ENCODE measurements around the gene UBE2I.
"Not testable (repeated sequence)": the region's sequence is repeated elsewhere in the genome, so short reads cannot be mapped to it uniquely, and the experiment has no call there.

The UBE2I gene

DNA sequence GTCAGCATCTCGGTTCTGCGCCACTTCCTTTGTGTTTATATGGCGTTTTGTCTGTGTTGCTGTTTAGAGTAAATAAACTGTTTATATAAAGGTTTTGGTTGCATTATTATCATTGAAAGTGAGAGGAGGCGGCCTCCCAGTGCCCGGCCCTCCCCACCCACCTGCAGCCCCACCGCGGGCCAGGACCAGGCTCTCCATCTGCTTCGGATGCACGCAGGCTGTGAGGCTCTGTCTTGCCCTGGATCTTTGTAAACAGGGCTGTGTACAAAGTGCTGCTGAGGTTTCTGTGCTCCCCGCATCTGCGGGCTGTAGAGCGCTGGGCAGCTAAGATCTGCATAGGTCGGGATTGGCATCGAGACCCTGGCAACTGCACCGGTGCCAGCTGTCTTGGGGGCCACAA, 15.8 kb downstream of the UBE2I start:
- Mint-ChIP-seq H3K4me3 (no peak overlapping the region), H3K27ac (no peak overlapping the region), H3K4me1 (no peaks in the 10 kb centered on the region), H3K27me3 (no peaks in the 10 kb centered on the region), H3K9me3 (no peaks in the 10 kb centered on the region), H3K36me3 (no peaks in the 10 kb centered on the region)

DNA sequence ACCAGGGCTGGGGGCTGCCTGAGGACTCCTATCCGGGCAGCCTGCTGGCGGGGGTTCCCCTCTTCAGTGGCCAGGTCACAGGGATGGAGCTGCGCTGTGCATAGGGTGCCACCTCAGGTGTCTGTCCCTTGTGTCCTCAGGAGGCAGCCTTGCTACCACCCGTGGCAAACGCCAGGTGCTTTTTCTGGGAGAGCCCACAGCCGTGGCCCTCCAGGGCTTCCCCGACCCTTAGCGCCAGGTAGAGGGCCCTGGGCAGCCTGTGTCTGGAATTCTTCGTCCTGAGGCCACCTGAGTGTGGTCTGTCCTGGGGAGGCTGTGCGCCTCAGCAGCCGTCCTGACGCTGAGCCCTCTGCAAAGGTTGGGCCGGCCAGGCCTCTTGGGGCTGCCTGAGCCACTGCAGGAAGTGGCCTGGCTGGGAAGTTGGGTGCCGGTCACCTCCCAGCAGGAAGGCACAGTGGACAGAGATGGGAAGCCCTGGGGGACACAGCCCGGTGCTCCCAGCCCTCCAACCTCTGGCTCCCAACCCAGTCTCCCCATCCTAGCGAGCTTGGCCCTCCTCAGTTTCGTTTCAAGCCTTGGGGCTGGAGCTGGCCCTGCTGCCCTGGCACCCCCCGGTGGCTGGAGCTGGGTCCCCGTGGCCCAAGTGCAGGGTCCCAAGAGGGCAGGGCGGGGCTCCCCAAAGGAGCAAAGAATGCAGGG, 16.4 kb downstream of the UBE2I start:
- Mint-ChIP-seq H3K4me1 (no peaks in the 10 kb centered on the region), H3K27me3 (no peaks in the 10 kb centered on the region), H3K36me3 (no peaks in the 10 kb centered on the region), H3K9me3 (no peaks in the 10 kb centered on the region), H3K27ac (no peak overlapping the region), H3K4me3 (no peak overlapping the region)

DNA sequence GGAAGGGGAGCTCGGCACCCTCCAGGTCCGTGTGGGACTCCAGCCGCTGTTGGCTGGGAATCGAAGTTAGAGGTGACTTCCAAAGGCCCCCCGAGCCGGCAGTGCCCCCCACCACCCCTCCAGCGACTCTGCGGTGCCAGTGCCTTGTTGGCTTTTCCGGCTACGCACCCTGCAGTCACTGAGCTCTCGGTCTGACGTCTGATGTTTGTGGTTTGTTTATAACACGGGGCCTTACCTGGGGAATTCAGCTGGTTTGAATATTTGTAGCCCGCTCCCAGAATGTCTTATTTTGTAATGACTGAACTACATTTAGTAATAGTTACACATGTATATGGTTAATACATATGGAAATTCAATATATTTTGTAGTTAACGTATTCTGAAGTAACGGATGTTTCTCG, 17.0 kb downstream of the UBE2I start:
- peaks cover 3% of the 10 kb centered on the region for H3K4me1 Mint-ChIP-seq
- no peak overlapping the region for H3K27ac Mint-ChIP-seq
- H3K4me3 Mint-ChIP-seq = no peak overlapping the region

DNA sequence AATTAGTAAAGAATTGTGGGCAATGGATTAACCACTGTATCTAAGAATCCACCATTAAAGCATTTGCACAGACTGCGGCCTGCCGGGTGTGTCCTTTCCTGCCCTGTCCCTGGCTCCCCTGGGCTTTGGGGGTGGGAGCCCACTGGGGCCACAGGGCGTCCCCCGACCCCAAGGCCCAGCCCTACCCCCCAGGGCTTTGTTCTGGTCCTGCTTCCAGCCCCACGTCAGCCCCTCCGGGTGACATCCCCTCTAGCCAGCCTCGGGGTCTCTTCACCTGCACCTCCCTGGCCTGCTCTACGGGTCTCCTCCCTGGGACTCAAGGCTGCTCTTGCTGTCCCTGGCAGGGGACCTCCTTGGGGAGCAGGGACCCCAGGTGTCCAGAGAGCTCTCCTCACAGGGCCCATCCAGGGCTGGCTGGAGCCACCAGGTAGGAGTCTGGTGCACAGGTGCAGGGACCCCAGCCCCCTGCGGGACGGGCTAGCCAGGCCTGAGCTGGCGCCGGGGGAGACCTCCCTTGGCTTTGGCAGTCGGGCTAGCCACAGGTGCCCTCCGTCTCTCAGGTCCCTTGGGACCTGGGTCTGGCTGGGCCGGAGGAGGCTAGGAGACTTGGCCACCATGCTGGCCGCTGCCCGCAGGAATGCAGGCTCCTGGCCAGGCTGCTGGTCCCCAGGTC, 17.6 kb downstream of the UBE2I start:
- H3K4me3 Mint-ChIP-seq = no peak overlapping the region
- H3K36me3 Mint-ChIP-seq = no peaks in the 10 kb centered on the region
- no peaks in the 10 kb centered on the region for H3K9me3 Mint-ChIP-seq
- H3K27me3 Mint-ChIP-seq = peaks cover 6% of the 10 kb centered on the region
- peaks cover 7% of the 10 kb centered on the region for H3K4me1 Mint-ChIP-seq
- H3K27ac Mint-ChIP-seq = no peak overlapping the region

More for the DNA sequence above, 17.0 kb downstream of the UBE2I start:
- peaks cover 2% of the 10 kb centered on the region for H3K27me3 Mint-ChIP-seq
- H3K9me3 Mint-ChIP-seq = no peaks in the 10 kb centered on the region
- no peaks in the 10 kb centered on the region for H3K36me3 Mint-ChIP-seq

DNA sequence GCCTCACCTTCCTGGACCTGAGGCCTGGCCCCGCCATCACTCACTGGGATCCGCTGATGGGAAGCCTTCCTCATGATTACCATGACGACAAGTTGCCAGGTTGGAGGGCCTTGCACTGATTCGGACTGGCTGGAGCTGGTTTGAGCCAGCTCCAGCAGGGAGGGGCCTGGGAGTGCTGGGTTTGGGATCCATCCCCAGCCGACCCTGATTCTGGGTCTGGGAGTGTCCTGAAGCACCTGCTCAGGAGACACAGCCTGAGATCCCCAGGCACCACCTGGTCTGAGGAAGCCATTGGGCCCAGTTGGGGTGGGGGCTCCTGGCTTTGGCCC, 18.1 kb downstream of the UBE2I start:
- Mint-ChIP-seq H3K9me3 (no peaks in the 10 kb centered on the region), H3K4me1 (peaks cover 10% of the 10 kb centered on the region), H3K27me3 (peaks cover 7% of the 10 kb centered on the region), H3K4me3 (no peak overlapping the region), H3K36me3 (no peaks in the 10 kb centered on the region), H3K27ac (no peak overlapping the region)

DNA sequence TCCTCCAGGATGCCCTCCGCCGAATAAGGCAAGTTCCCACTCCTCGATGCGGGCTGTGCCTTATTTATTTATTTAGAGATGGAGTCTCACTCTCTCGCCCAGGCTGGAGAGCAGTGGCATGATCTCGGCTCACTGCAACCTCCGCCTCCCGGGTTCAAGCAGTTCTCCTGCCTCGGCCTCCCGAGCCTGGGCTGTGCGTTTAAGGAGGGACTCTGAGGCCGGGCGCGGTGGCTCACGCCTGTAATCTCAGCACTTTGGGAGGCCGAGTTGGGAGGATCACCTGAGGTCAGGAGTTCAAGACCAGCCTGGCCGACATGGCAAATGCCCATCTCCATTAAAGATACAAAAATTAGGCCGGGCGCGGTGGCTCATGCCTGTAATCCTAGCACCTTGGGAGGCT, 18.7 kb downstream of the UBE2I start:
- not testable (repeated sequence) for H3K9me3 Mint-ChIP-seq, H3K36me3 Mint-ChIP-seq
- peaks cover 13% of the 10 kb centered on the region for H3K4me1 Mint-ChIP-seq

DNA sequence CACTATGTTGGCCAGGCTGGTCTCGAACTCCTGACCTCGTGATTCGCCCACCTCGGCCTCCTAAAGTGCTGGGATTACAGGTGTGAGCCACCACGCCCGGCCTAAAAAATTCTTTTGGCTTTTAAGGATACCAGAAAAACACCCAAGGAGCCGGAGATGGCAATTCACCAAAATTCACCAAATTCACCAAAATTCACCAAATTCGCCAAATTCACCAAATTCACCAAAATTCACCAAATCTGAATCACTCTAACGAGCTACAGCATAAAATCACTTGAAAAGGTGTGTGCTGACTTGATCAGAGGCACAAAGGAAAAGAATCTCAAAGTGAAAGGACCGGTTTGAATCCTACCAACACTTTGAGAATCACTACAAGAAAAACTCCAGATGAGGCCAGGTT, 19.5 kb downstream of the UBE2I start:
- H3K36me3 Mint-ChIP-seq, H3K4me3 Mint-ChIP-seq, H3K27me3 Mint-ChIP-seq, H3K27ac Mint-ChIP-seq, H3K9me3 Mint-ChIP-seq: not testable (repeated sequence)
- peaks cover 13% of the 10 kb centered on the region for H3K4me1 Mint-ChIP-seq

More for the DNA sequence above, 18.7 kb downstream of the UBE2I start:
- H3K27ac Mint-ChIP-seq, H3K4me3 Mint-ChIP-seq, H3K27me3 Mint-ChIP-seq: not testable (repeated sequence)

DNA sequence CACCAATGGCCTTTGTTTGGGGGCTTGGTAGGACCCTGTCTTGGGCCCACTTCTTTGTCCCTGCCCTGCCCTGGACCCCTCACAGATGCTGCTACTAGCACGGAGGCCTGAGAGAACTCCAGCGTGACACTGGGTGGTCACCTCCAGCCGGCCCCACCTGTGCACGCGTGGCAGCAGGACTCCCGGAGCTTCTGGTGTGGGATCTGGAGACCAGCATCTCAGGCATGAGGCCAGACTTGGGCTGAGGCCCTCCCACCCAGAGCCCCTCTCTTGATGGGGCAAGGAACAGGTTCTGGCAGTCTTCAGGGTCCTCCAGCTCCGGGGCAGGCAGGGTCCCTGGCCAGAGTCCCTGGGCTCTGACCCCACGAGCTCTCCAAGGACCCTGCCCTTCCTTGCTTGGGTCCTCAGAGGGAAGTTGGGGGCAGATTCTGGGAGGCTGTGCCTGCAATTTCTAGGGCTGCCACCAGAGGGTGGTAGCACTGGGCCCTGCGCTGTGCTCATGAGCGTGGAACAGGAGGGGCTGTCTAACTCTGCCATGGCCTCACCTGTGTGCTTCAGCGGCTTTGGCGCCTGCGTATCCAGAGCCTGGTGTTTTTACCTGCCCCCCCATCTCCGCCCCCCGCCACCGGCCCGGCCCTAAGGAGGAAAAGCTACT, 21.0 kb downstream of the UBE2I start:
- no peak overlapping the region for H3K27ac Mint-ChIP-seq
- H3K36me3 Mint-ChIP-seq = no peaks in the 10 kb centered on the region
- no peak overlapping the region for H3K4me3 Mint-ChIP-seq

DNA sequence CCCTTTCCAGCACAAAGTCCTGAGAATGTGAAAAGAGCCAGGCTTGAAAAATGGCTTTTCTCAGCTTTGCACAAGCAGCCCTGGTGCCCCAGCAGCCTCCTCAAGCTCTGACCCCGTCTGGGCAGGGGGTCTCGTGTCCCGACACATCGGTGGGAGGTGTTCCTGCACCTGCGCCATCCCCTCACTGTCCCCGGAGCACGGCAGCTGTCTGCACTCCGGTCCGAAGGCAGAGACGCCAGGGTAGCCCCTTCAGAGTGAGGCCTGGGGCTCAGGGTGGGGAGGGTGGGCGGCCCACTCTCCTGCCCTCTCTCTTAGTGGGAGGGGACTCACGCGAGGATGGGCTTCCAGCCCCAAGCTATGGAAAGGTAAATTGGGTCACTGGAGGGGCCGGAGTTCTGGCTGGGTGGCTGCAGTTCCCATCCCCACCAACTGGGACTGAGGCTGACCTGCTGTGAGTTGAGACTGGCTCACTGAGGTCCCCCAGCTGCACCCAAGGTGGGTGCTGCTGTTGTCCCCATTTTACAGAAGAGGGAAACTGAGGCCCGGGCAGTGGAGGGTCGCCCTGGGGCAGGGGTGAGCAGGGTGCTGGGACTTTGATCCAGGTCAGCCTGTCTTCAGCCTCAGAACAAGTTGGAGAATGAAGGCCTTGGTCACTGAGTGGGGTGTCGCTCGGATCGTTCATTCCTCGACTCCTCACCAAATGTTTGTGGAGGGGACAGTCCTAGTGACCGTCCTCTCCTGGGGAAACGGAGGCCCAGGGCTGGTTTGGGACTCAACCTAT, 21.7 kb downstream of the UBE2I start:
- H3K36me3 Mint-ChIP-seq = no peaks in the 10 kb centered on the region

More for the DNA sequence above, 21.0 kb downstream of the UBE2I start:
- Mint-ChIP-seq H3K27me3 (peaks cover 11% of the 10 kb centered on the region), H3K4me1 (peaks cover 13% of the 10 kb centered on the region), H3K9me3 (no peaks in the 10 kb centered on the region)

DNA sequence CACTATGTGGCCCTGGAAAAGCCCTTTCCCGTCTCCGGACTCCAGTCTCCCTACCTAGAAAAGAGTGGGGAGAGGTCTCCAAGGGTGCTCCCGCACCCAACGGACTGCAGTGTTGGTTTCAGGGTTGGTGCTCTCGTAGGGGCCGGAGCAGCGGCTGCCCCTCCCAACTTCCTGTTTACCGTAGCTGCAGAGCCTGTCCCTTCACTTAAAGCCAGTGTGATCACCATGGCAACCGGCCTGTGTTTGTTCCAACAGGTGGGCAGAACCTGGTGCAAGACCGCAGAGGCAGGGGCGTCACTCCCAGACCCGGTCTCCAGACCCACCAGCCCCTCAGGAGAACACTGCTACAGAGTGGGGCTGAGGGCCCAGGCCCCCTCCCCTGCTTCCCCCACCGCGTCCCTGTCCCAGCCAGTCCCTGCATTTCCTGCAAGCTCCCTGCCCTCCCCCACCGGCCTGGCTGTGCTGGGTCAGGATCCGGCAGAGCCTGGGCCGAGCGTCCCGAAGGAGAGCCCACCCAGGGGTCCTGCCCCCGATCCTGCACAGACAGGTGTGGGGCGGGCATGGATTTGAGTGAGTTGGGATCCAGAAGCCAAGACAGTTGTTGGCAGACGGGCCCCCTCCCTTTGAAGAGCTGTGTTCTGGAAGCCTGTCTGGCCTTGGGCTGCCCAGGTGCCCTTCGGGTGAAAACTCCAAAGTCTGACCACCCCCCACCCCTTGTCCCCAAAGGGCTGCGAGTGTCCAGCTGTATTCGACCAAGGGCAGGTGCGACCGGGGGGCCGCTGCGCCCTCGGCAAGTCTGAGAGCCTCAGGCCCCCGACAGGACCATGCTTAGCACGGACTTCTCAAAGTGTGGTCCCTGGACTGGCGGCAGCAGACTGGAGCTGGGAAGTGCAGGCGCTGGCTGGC, 22.5 kb downstream of the UBE2I start:
- peak overlapping the region; percentile 78 for H3K4me3 Mint-ChIP-seq

More for the DNA sequence above, 21.7 kb downstream of the UBE2I start:
- Mint-ChIP-seq H3K4me3 (peak overlapping the region; percentile 36), H3K27ac (no peak overlapping the region), H3K9me3 (no peaks in the 10 kb centered on the region), H3K27me3 (peaks cover 11% of the 10 kb centered on the region), H3K4me1 (peaks cover 13% of the 10 kb centered on the region)

DNA sequence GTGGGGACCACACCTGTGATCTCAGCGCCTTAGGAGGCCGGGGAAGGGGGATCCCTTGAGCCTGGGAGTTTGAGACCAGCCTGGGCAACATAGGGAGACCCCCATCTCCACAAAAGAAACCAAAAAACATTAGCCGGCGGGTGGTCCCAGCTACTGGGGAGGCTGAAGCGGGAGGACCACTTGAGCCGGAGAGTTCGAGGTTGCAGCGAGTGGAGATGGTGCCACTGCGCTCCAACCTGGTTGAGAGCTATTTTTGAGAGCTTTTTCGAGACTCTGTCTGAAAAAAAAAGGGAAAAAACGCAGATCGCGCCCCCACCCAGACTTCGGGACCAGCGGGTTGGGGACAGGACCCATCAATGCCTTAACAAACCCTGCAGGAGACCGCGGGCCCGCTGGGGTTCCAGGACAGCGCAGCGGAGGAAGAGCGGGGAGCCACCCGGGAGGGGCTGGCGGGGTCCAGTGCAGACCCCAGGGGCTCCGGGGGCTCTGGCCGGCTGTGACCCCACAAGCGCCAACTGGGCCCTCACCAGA, 23.2 kb downstream of the UBE2I start:
- Mint-ChIP-seq H3K36me3 (no peaks in the 10 kb centered on the region), H3K27ac (no peak overlapping the region), H3K4me1 (peaks cover 13% of the 10 kb centered on the region), H3K27me3 (peaks cover 11% of the 10 kb centered on the region), H3K9me3 (no peaks in the 10 kb centered on the region), H3K4me3 (peak overlapping the region; percentile 78)

More for the DNA sequence above, 22.5 kb downstream of the UBE2I start:
- Mint-ChIP-seq H3K9me3 (no peaks in the 10 kb centered on the region), H3K4me1 (peaks cover 13% of the 10 kb centered on the region), H3K27ac (no peak overlapping the region), H3K27me3 (peaks cover 11% of the 10 kb centered on the region), H3K36me3 (no peaks in the 10 kb centered on the region)

DNA sequence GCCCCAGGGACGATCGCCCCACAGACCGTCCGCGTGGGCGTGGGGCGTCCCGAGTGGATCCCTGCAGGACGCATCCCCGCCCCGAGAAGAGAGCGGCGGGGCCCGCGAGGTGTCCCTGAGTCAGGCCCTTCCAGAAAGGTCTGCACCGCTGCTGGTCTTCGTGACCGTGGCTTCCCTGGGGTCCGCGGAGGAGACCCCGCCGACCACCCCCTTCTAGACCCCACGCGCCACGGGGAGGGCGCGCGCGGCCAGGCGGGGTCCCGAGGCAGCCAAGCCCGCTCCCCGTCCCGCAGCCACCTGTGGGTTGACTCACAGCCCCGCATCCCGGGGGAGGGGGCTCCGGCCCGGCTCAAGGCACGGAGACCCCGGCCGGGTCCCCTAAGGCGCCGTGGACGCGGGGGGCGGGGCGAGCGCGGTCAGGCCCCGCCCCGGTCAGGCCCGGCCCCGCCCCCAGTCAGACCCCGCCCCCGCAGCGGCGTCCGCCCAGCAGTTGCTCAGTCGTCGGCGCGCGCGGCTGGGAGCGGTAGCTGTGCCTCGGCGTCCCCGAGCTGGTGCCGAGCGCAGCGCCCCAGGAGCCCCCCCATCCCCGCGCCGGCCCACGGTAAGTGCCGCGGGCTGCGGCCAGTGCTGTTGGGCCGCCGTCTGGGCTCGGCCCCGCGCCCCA, 23.8 kb downstream of the UBE2I start, which contains the start of gene BAIAP3:
Gene BAIAP3 (plus strand): TSS at position 497 of the 664 bp plus-strand sequence. CDS start 4,905 bp downstream, outside the sequence.
- Mint-ChIP-seq H3K27me3 (peaks cover 11% of the 10 kb centered on the region), H3K36me3 (no peaks in the 10 kb centered on the region), H3K4me1 (peaks cover 13% of the 10 kb centered on the region), H3K9me3 (no peaks in the 10 kb centered on the region), H3K27ac (no peak within 1 kb of the TSS), H3K4me3 (peak within 1 kb of the TSS; percentile 78)

DNA sequence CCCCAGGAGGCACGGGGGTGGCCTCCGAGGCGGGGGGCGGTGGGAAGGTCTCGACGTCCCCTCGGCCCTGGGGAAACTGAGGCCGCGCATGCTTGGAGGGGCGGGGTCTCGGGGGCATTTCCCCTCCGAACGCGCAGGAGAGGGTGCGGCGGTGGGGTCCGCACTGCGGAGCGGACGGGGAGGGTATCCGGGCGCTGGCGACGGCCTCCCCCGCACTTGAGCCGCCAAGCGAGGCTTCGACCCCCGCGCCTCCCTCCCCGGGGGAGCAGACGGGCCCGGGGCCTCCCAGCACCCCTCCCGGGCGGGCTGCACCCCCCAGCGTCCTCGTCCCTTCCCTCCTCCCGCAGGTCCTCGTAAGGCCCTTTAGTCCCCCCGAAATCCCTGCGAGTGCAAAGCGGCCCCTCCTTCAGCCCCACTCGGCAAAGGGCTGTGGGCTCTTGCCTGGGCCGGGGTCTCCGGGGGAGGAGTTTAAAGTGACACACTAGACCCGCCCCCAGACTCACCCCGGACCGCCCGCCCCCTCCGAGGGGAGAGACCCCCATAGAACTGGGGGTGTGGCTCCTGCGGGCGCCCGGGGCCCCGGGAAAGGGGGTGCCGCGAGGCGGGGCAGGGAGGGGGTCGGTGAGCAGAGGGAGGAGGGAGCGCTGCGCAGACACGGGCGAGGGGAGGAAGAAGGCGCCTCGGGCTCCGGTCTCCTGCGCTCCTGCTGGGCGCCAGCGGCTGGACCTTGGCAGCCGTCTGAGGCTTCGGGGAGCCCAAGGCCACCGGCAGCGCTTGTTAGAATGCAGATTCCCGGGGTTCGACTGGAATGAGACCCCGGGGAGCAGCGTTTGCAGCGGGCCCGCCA, 24.6 kb downstream of the UBE2I start:
- Mint-ChIP-seq H3K4me3 (no peak overlapping the region), H3K4me1 (peaks cover 13% of the 10 kb centered on the region), H3K9me3 (no peaks in the 10 kb centered on the region), H3K36me3 (no peaks in the 10 kb centered on the region), H3K27ac (no peak overlapping the region), H3K27me3 (peaks cover 11% of the 10 kb centered on the region)

Measured in activated naive CD4-positive, alpha-beta T cell treated with anti-CD3 and anti-CD28 coated beads, Interleukin-2, amount 50 U/mL, for 24 hours (primary cell).